ENCODE measurements around the gene EPG5. TPM values are rescaled to one million over a fixed set of nuclear protein-coding genes. Genes with fewer than 3 reads are reported as not detected.

EPG5 gene
- polyA plus RNA-seq, 1 of the 3 experiments (the other 2 are of a cell fraction) = 13.6 TPM

- TF ChIP-seq, protein P1, sequence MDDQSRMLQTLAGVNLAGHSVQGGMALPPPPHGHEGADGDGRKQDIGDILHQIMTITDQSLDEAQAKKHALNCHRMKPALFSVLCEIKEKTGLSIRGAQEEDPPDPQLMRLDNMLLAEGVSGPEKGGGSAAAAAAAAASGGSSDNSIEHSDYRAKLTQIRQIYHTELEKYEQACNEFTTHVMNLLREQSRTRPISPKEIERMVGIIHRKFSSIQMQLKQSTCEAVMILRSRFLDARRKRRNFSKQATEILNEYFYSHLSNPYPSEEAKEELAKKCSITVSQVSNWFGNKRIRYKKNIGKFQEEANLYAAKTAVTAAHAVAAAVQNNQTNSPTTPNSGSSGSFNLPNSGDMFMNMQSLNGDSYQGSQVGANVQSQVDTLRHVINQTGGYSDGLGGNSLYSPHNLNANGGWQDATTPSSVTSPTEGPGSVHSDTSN (IDR thresholded peaks at IDR 0.05) = no peak
- TF ChIP-seq SIN3A (IDR thresholded peaks at IDR 0.05; ENCODE audit: borderline replicate concordance, low read depth, low read length) = no peak
Observed at GRCh38 chr18:46001074-46001473, 33.9 kb upstream of the EPG5 start (continued).

GRCh38 chr18:45999536-45999935 lies 32.4 kb upstream of the EPG5 start:
- Histone ChIP-seq H3F3A (replicated peaks; ENCODE audit: insufficient read depth) (peaks cover under 1% of the 10 kb centered on the region), H3K36me3 (replicated peaks in 1 of 2; ENCODE audit: control insufficient read depth in 1 of 2, insufficient read depth in 2 of 2, low read length in 1 of 2) (peaks cover 0 to 11% of the 10 kb centered on the region in 2 experiments), H3K4me1 (ENCODE audit: control insufficient read depth in 1 of 2, insufficient read depth in 2 of 2, low read depth in 1 of 2, low read length in 1 of 2) (peaks cover 0 to 2% of the 10 kb centered on the region in 2 experiments; a peak in 1 of 4 replicates), H3K4me2 (no peak overlapping the region), H2AFZ (ENCODE audit: low read depth) (no peak overlapping the region), H3K9me3 (peaks cover 6% of the 10 kb centered on the region; the same call in 1 of the 2 replicates), H3K27ac (ENCODE audit: low read depth in 2 of 2, low read length in 1 of 2) (no peak overlapping the region), H3K9ac (no peak overlapping the region), H4K20me1 (ENCODE audit: insufficient read depth) (no peaks in the 10 kb centered on the region), H3K79me2 (ENCODE audit: insufficient read depth) (no peaks in the 10 kb centered on the region), H3K9me2 (no peaks in the 10 kb centered on the region), H3K27me3 (ENCODE audit: insufficient read depth) (no peaks in the 10 kb centered on the region), H3K4me3 (ENCODE audit: low read depth in 2 of 2, low read length in 1 of 2) (no peak overlapping the region)
- DNase-seq = peak; percentile 27
- 92% methylated on average over 3 of the region's 3 CpGs for WGBS (ENCODE audit: low lambda C conversion rate)
- CTCF ChIA-PET = no interaction called here
- TF ChIP-seq NFIC (IDR thresholded peaks at IDR 0.05; ENCODE audit: borderline replicate concordance) = no peak
- TF ChIP-seq CHD2 (IDR thresholded peaks at IDR 0.05; ENCODE audit: low read length, partially characterized antibody) = no peak
- no peak for TF ChIP-seq FOXM1 (IDR thresholded peaks at IDR 0.05; ENCODE audit: low read depth)
- no peak for TF ChIP-seq RXRA (IDR thresholded peaks at IDR 0.05; ENCODE audit: borderline replicate concordance, low read depth)
- TF ChIP-seq RAD21 (IDR thresholded peaks at IDR 0.05; ENCODE audit: low read length) = no peak
- POLR2A ChIA-PET = interaction anchor here (0.5 kb wide), 1 partner anchor 265 kb away, joined by 3 read pairs; no protein-coding TSS in a partner anchor

GRCh38 chr18:45998244-45998643 lies 31.1 kb upstream of the EPG5 start:
- H3F3A ChIP-seq (replicated peaks; ENCODE audit: insufficient read depth) = peaks cover 13% of the 10 kb centered on the region
- DNase-seq = no peak
- POLR2A ChIA-PET = no interaction called here
- no peaks in the 10 kb centered on the region for H3K79me2 ChIP-seq (ENCODE audit: insufficient read depth)
- no peaks in the 10 kb centered on the region for H4K20me1 ChIP-seq (ENCODE audit: insufficient read depth)
- H3K36me3 ChIP-seq (replicated peaks in 1 of 2; ENCODE audit: control insufficient read depth in 1 of 2, insufficient read depth in 2 of 2, low read length in 1 of 2) = peaks cover 0 to 3% of the 10 kb centered on the region in 2 experiments
- no peak overlapping the region for H3K4me3 ChIP-seq (ENCODE audit: low read depth in 2 of 2, low read length in 1 of 2)
- CTCF ChIA-PET = interaction anchor here (1.5 kb wide), 1 partner anchor 24 kb away, joined by 4 read pairs; no protein-coding TSS in a partner anchor
- H3K27ac ChIP-seq (ENCODE audit: low read depth in 2 of 2, low read length in 1 of 2) = no peak overlapping the region
- peaks cover 6% of the 10 kb centered on the region; the same call in 1 of the 2 replicates for H3K9me3 ChIP-seq
- H3K9me2 ChIP-seq = no peaks in the 10 kb centered on the region
- no peak overlapping the region for H3K4me2 ChIP-seq
- TF ChIP-seq TCF12 (IDR thresholded peaks at IDR 0.05) (no peak), GATA2 (CRISPR knock-in tag; IDR thresholded peaks at IDR 0.05) (peak; percentile 15; the same call in 1 of the 2 replicates)
- no peaks in the 10 kb centered on the region for H3K27me3 ChIP-seq (ENCODE audit: insufficient read depth)
- peaks cover 0 to 2% of the 10 kb centered on the region in 2 experiments; a peak in 1 of 4 replicates for H3K4me1 ChIP-seq (ENCODE audit: control insufficient read depth in 1 of 2, insufficient read depth in 2 of 2, low read depth in 1 of 2, low read length in 1 of 2)
- no peak overlapping the region for H3K9ac ChIP-seq
- no peak overlapping the region for H2AFZ ChIP-seq (ENCODE audit: low read depth)
- 83% methylated on average over 3 of the region's 3 CpGs for WGBS (ENCODE audit: low lambda C conversion rate)

DNA sequence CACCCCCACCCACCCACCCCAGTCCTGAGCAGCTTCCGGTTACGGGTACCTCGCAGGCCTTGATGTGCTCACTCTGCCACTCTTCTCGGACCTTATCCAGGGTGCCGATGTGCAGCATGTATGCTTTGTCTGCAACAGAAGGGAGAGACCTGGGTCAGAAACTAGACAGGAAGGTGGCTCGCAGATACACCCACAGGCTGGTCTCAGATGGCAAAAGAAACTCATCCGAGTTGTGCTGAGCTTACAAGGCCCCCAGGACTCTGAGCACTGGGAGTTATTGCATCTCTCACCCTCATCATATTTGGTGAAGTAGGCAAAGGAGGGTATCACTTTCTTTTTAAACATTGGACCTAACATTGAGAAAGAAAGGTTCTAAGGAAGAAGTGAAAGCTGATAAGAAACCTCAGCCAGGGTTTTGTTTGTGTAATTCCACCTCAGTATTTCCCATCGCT lies 30.6 kb upstream of the EPG5 start:
- no peaks in the 10 kb centered on the region for H3K27me3 ChIP-seq (ENCODE audit: insufficient read depth)
- WGBS (ENCODE audit: low lambda C conversion rate) = 95% methylated on average over 8 of the region's 8 CpGs
- peaks cover 14% of the 10 kb centered on the region for H3F3A ChIP-seq (replicated peaks; ENCODE audit: insufficient read depth)
- H3K4me2 ChIP-seq = no peak overlapping the region
- POLR2A ChIA-PET = no interaction called here
- no peak overlapping the region for H2AFZ ChIP-seq (ENCODE audit: low read depth)
- no peak for DNase-seq
- peaks cover 0 to 2% of the 10 kb centered on the region in 2 experiments; a peak in 1 of 4 replicates for H3K4me1 ChIP-seq (ENCODE audit: control insufficient read depth in 1 of 2, insufficient read depth in 2 of 2, low read depth in 1 of 2, low read length in 1 of 2)
- H3K4me3 ChIP-seq (ENCODE audit: low read depth in 2 of 2, low read length in 1 of 2) = no peak overlapping the region
- no peak overlapping the region for H3K9ac ChIP-seq
- no peaks in the 10 kb centered on the region for H4K20me1 ChIP-seq (ENCODE audit: insufficient read depth)
- no peak overlapping the region for H3K27ac ChIP-seq (ENCODE audit: low read depth in 2 of 2, low read length in 1 of 2)
- H3K9me3 ChIP-seq = peaks cover 6% of the 10 kb centered on the region; the same call in 1 of the 2 replicates
- H3K79me2 ChIP-seq (ENCODE audit: insufficient read depth) = no peaks in the 10 kb centered on the region
- CTCF ChIA-PET = interaction anchor here (1.5 kb wide), 1 partner anchor 23 kb away, joined by 4 read pairs; no protein-coding TSS in a partner anchor
- H3K9me2 ChIP-seq = no peaks in the 10 kb centered on the region
- H3K36me3 ChIP-seq (replicated peaks in 1 of 2; ENCODE audit: control insufficient read depth in 1 of 2, insufficient read depth in 2 of 2, low read length in 1 of 2) = no peaks in the 10 kb centered on the region
- TF ChIP-seq JUND (IDR thresholded peaks at IDR 0.05) (no peak), IRF3 (IDR thresholded peaks at IDR 0.05; ENCODE audit: low read depth, low read length) (no peak), NFIC (IDR thresholded peaks at IDR 0.05; ENCODE audit: borderline replicate concordance) (no peak), TEAD4 (IDR thresholded peaks at IDR 0.05; ENCODE audit: borderline replicate concordance, insufficient read depth) (no peak), NRF1 (IDR thresholded peaks at IDR 0.05; ENCODE audit: low read depth, low read length) (no peak), RFX5 (IDR thresholded peaks at IDR 0.05; ENCODE audit: low read length) (no peak), MXI1 (IDR thresholded peaks at IDR 0.05; ENCODE audit: low read depth, low read length) (no peak), SIN3A (IDR thresholded peaks at IDR 0.05; ENCODE audit: borderline replicate concordance, low read depth, low read length) (no peak), RXRA (IDR thresholded peaks at IDR 0.05; ENCODE audit: borderline replicate concordance, low read depth) (no peak), TAF1 (IDR thresholded peaks at IDR 0.05; ENCODE audit: borderline replicate concordance, low read depth, low read length) (no peak)
- TF ChIP-seq, protein P2, sequence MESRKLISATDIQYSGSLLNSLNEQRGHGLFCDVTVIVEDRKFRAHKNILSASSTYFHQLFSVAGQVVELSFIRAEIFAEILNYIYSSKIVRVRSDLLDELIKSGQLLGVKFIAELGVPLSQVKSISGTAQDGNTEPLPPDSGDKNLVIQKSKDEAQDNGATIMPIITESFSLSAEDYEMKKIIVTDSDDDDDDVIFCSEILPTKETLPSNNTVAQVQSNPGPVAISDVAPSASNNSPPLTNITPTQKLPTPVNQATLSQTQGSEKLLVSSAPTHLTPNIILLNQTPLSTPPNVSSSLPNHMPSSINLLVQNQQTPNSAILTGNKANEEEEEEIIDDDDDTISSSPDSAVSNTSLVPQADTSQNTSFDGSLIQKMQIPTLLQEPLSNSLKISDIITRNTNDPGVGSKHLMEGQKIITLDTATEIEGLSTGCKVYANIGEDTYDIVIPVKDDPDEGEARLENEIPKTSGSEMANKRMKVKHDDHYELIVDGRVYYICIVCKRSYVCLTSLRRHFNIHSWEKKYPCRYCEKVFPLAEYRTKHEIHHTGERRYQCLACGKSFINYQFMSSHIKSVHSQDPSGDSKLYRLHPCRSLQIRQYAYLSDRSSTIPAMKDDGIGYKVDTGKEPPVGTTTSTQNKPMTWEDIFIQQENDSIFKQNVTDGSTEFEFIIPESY (IDR thresholded peaks at IDR 0.05; ENCODE audit: borderline replicate concordance, low read depth) = no peak

Data from SK-N-SH (cell line).